Measurements from ENCODE around the gene TEX12. TPM values are rescaled to one million over a fixed set of nuclear protein-coding genes. Genes with fewer than 3 reads are reported as not detected.

The TEX12 gene
- total and polyA plus RNA-seq, 9 of the 15 experiments (the other 6 are each of a cell fraction or from before 2014, with no cell fraction given), result 0.10 to 2.3 (median 0.67) TPM; not detected in 1

DNA sequence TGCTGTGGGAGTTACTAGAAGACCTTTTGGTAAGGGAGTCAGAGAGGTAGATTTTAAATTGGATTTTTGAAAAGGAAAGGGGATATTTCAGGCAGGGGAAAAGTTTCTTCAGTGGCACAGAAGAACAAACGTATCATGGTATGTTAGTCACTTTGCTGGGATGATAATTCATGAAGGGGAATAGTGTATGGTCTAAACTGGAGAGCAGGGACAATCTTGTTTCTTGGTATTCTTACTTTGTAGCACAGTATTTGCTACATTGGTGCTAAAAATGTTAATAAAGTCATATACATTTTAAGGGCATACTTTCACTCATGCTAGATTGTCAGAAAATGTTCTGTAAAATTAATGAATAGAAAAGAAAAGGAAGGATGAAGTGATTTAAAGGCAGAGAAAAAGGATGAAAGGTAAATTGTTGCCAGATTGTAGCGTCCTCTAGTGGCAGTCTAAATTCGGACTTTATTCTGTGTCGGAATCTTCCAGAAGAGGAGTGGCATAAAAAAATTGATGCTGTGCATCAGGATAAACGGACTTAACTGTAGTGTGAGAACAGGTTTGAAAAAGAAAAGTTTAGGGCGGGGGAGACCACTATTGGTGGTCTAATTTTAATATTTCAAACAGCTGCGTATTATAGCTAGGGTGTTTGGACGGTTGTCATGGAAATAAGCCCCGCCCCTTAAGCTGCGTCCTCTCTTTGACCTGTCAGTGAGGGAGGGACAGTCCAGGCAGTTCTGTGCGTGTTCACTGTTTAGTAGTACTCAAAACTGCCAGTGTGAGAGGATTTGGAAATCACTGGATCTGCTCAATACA, 7.8 kb downstream of the TEX12 start, which contains the start of gene BCO2:
TSS of gene BCO2 (plus strand) at position 724 of the 810 bp plus-strand sequence. CDS start 90 bp downstream, outside the sequence.
- no peaks in the 10 kb centered on the region for H3K36me3 ChIP-seq (ENCODE audit: control insufficient read depth, insufficient read depth, low read length)
- peaks cover 3% of the 10 kb centered on the region; the same call in 1 of the 2 replicates for H4K20me1 ChIP-seq (replicated peaks; ENCODE audit: control insufficient read depth, insufficient read depth, low read length)
- no peaks in the 10 kb centered on the region for H3K9me3 ChIP-seq (replicated peaks; ENCODE audit: control insufficient read depth, insufficient read depth, low read depth, low read length)
- DNase-seq (ENCODE audit: extremely low read depth in 1 of 4, low spot score in 3 of 4) (peak; percentile 57 to 82 (median 70)), ATAC-seq (peak; percentile 96), FAIRE-seq (peak; percentile 82)
- H3K9me1 ChIP-seq (ENCODE audit: control insufficient read depth, insufficient read depth, low read length), result no peaks in the 10 kb centered on the region
- no peak within 1 kb of the TSS for H3K27ac ChIP-seq (ENCODE audit: extremely low read depth, low read depth, low read length)
- POLR2A ChIA-PET, result interaction anchor here (0.7 to 1.3 kb wide), 2 partner anchors 11 to 23 kb away, joined by 3 read pairs; partner anchors contain the start of gene IL18
- peaks cover 0 to 8% of the 10 kb centered on the region in 2 experiments; a peak in 2 of 5 replicates for H3K27me3 ChIP-seq (ENCODE audit: control insufficient read depth in 2 of 2, insufficient read depth in 2 of 2, low read length in 2 of 2)
- H3K9ac ChIP-seq (ENCODE audit: insufficient read depth in 1 of 2, low read depth in 2 of 2, low read length in 2 of 2), result peak within 1 kb of the TSS in 1 of 2 experiments; percentile 45; a peak in 1 of 4 replicates
- no peaks in the 10 kb centered on the region for H3K79me2 ChIP-seq (ENCODE audit: control insufficient read depth, insufficient read depth, low read length)
- peak within 1 kb of the TSS; percentile 68 for H3K4me2 ChIP-seq (ENCODE audit: insufficient read depth, low read length)
- H3K4me3 ChIP-seq, result no peak within 1 kb of the TSS
- peaks cover 0 to 8% of the 10 kb centered on the region in 2 experiments; a peak in 2 of 5 replicates for H3K4me1 ChIP-seq (replicated peaks in 1 of 2; ENCODE audit: control insufficient read depth in 2 of 2, insufficient read depth in 2 of 2, low read length in 2 of 2)
- CTCF ChIA-PET (ENCODE audit: low intra/inter-chr PET ratio), result interaction anchor here (0.6 to 1.3 kb wide), 3 partner anchors 12 to 276 kb away, joined by 3 to 4 read pairs (median 3); no protein-coding TSS in a partner anchor
- intact Hi-C loops (cut with micrococcal nuclease), result loop anchor here (1.0 to 2.0 kb wide), 2 partner anchors 62 to 296 kb away; partner anchors contain the start of genes CFAP68 and FDXACB1
- peak within 1 kb of the TSS; percentile 77 for H2AFZ ChIP-seq (ENCODE audit: low read depth, low read length)
- WGBS (ENCODE audit: insufficient coverage, low coverage, missing lambda C conversion rate), result 0% methylated on average over 11 of the region's 11 CpGs
- BruUV-seq (replicated peaks), result no TSS peak
- in situ Hi-C loops (cut with MboI), result no loop called here
- peak; percentile 70 for TF ChIP-seq FOXJ3 (CRISPR knock-in tag; IDR thresholded peaks at IDR 0.05)
- TF ChIP-seq ZNF75A (CRISPR knock-in tag; IDR thresholded peaks at IDR 0.05), result no peak
- no peak for TF ChIP-seq SAP30 (IDR thresholded peaks at IDR 0.05; ENCODE audit: borderline replicate concordance, insufficient read depth, low read depth, low read length, poor library complexity, severe bottlenecking)
- peak; percentile 79 for TF ChIP-seq PKNOX1 (IDR thresholded peaks at IDR 0.05)
- TF ChIP-seq DEAF1 (CRISPR knock-in tag; IDR thresholded peaks at IDR 0.05), result 0 out of 2 replicates have a peak, but pooled peaks have one; percentile 25
- TF ChIP-seq ETS1 (conservative IDR thresholded peaks at IDR 0.05; ENCODE audit: control insufficient read depth, low read depth, low read length), result no peak
- TF ChIP-seq WHSC1 (IDR thresholded peaks at IDR 0.05; ENCODE audit: low read length), result no peak
- TF ChIP-seq CBFA2T2 (conservative IDR thresholded peaks at IDR 0.05), result no peak
- peak; percentile 91 for TF ChIP-seq FOXJ2 (tag; IDR thresholded peaks at IDR 0.05)

Measured in K562 (cell line).